SK-N-SH (cell line): ENCODE results near the gene GIMAP4.

Source experiments
- MXI1 ChIP-seq: IDR thresholded peaks from 2 replicates; pipeline ENCODE4 v1.6.1; 2012; ENCODE audit warnings: mild to moderate bottlenecking, low read depth, low read length, improper control_type of control experiment
- RFX5 ChIP-seq: IDR thresholded peaks from 2 replicates; pipeline ENCODE4 v1.6.1; 2012; ENCODE audit warnings: mild to moderate bottlenecking, improper control_type of control experiment, low read length
- TF ChIP-seq, protein P1 (sequence below): fragments of 200-600 bp; sonication (generic); IDR thresholded peaks from 2 replicates; pipeline ENCODE4 v1.6.1; 2017; ENCODE audit warnings: antibody characterized with exemption, mild to moderate bottlenecking, moderate library complexity

DNA sequence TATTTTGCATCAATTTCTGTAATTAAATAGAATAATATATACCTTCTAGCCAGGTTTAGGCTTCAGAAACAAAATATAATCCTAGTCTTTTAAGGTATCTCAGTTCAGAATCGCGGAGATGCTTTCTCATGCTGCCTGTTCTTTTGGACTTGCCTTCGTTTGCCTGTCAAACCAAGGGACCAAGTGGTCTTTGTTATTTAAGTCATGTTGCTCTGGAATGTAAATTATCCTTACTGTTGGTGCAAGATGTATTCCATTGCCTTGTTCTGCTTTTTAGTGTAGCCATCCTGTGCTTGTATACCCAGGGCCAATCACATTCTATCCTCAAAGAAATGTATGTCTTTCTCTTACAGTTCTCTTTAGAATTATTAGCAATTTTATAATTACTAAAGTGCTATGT is 1.1 kb upstream of the GIMAP4 start:
- TF ChIP-seq, protein P1, sequence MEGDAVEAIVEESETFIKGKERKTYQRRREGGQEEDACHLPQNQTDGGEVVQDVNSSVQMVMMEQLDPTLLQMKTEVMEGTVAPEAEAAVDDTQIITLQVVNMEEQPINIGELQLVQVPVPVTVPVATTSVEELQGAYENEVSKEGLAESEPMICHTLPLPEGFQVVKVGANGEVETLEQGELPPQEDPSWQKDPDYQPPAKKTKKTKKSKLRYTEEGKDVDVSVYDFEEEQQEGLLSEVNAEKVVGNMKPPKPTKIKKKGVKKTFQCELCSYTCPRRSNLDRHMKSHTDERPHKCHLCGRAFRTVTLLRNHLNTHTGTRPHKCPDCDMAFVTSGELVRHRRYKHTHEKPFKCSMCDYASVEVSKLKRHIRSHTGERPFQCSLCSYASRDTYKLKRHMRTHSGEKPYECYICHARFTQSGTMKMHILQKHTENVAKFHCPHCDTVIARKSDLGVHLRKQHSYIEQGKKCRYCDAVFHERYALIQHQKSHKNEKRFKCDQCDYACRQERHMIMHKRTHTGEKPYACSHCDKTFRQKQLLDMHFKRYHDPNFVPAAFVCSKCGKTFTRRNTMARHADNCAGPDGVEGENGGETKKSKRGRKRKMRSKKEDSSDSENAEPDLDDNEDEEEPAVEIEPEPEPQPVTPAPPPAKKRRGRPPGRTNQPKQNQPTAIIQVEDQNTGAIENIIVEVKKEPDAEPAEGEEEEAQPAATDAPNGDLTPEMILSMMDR: no peak
- no peak for TF ChIP-seq RFX5
- no peak for TF ChIP-seq MXI1
